ENCODE measurements around the gene LRRC26. TPM values are rescaled to one million over a fixed set of nuclear protein-coding genes. Genes with fewer than 3 reads are reported as not detected.

Gene LRRC26
- total and polyA plus RNA-seq, 7 donors: 0.68 to 6.3 (median 1.3) TPM; not detected in 3

DNA sequence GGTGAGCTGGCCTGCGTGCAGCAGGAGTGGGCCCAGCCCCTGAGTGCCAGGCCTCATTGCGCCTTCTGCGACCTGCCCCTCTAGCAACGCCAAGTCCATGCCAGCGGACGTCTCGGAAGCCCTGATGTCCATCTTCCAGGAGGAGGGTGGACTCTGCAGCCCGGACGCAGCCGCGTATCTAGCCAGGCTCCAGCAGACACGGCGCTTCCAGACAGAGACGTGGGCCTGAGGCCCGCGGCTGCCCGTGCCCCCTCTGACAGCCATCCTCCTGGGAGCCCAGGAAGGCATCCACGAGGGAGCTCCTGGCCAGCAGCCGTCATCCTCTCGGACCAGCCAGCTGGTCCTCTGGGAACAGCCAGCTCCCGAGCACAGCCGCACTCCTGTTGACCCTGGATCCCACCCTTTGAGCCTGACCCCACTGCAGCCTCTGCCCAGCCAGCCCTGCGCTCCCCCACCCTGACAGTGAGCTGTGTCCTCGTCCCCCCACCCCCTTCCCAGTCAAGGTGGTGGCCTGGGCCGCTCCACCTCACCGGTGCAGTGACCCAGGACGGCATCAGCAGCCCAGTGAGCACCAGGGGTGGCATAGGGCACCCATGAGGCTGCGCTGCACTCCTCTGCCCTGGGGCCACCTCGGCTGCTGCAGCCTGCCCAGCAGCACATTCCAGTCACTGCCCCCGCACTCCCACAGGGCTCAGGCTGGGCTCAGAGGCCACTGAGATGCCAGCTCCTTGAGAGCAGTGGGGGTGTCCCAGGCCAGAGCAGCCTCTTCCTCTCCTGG lies 46.5 kb upstream of the LRRC26 start:
- Histone ChIP-seq H3K27me3 (no peaks in the 10 kb centered on the region), H3K9me3 (no peaks in the 10 kb centered on the region), H3K36me3 (peaks cover 0 to 15% (median 0%) of the 10 kb centered on the region in 4 donors), H3K4me3 (no peak overlapping the region), H3K27ac (no peak overlapping the region), H3K4me1 (peaks cover 0 to 11% (median 4%) of the 10 kb centered on the region in 4 donors)
- 92 to 95% methylated on average over 30 of the region's 30 CpGs for WGBS, 2 donors
- TF ChIP-seq POLR2A (IDR thresholded peaks at IDR 0.05): no peak
- no peak for DNase-seq
- intact Hi-C loops (cut with DNase I): no loop called here

DNA sequence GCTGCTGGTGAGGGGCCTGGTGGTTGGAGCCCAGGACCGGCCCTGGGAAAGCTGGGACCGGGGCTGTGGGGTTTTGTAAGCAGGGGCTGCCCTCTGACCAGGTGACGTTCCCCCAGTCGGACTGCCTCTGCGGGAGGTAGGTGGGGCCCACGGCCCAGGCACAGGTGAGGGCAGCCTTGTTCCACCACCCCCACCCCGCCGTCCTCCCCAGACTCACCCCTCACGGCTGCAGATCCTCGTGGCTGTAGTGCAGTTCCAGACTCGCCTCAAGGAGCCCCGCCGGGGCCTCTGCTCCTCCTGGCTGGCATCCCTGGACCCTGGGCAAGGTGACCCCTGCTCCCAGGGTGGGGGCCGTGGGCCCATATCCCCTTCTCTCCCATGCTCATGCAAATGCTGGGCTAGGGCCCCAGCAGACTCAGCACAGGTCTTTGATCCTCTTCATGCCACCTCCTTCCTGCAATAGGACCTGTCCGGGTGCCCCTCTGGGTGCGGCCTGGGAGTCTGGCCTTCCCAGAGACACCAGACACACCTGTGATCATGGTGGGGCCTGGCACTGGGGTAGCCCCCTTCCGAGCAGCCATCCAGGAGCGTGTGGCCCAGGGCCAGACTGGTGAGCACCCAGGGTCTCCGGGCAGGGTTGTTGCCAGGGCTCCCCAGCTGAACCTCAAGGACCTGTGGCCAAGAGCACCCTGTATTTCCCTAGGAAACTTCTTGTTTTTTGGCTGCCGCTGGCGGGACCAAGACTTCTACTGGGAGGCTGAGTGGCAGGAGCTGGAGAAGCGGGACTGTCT lies 45.5 kb upstream of the LRRC26 start:
- H3K36me3 ChIP-seq: peaks cover 0 to 15% (median 0%) of the 10 kb centered on the region in 4 donors
- intact Hi-C loops (cut with DNase I): no loop called here
- no peak overlapping the region for H3K27ac ChIP-seq
- TF ChIP-seq POLR2A (IDR thresholded peaks at IDR 0.05) (no peak), POLR2AphosphoS5 (IDR thresholded peaks at IDR 0.05) (no peak), EP300 (IDR thresholded peaks at IDR 0.05) (no peak)
- TF ChIP-seq, protein P1, sequence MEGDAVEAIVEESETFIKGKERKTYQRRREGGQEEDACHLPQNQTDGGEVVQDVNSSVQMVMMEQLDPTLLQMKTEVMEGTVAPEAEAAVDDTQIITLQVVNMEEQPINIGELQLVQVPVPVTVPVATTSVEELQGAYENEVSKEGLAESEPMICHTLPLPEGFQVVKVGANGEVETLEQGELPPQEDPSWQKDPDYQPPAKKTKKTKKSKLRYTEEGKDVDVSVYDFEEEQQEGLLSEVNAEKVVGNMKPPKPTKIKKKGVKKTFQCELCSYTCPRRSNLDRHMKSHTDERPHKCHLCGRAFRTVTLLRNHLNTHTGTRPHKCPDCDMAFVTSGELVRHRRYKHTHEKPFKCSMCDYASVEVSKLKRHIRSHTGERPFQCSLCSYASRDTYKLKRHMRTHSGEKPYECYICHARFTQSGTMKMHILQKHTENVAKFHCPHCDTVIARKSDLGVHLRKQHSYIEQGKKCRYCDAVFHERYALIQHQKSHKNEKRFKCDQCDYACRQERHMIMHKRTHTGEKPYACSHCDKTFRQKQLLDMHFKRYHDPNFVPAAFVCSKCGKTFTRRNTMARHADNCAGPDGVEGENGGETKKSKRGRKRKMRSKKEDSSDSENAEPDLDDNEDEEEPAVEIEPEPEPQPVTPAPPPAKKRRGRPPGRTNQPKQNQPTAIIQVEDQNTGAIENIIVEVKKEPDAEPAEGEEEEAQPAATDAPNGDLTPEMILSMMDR (IDR thresholded peaks at IDR 0.05): no peak
- peaks cover 0 to 5% (median 0%) of the 10 kb centered on the region in 4 donors for H3K4me1 ChIP-seq
- no peak overlapping the region for H3K4me3 ChIP-seq
- H3K27me3 ChIP-seq: no peaks in the 10 kb centered on the region
- 93 to 96% methylated on average over 22 of the region's 22 CpGs for WGBS, 2 donors
- no peaks in the 10 kb centered on the region for H3K9me3 ChIP-seq
- DNase-seq: no peak

DNA sequence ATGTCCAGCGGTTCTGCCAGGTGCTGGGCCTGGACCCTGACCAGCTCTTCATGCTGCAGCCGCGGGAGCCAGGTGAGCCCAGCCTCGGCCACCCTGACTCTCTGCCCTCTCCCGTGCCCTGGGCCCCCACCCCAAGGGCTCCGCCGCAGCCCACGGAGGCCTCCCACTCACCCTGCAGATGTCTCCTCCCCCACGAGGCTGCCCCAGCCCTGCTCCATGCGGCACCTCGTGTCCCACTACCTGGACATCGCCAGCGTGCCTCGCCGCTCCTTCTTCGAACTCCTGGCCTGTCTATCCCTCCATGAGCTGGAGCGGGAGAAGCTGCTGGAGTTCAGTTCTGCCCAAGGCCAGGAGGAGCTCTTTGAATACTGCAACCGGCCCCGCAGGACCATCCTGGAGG lies 44.8 kb upstream of the LRRC26 start:
- WGBS, 2 donors: 95% methylated on average over 19 of the region's 19 CpGs
- intact Hi-C loops (cut with DNase I): no loop called here
- Histone ChIP-seq H3K4me3 (no peak overlapping the region), H3K4me1 (peaks cover 0 to 5% (median 0%) of the 10 kb centered on the region in 4 donors), H3K27me3 (no peaks in the 10 kb centered on the region), H3K36me3 (peaks cover 0 to 16% (median 0%) of the 10 kb centered on the region in 4 donors), H3K9me3 (no peaks in the 10 kb centered on the region), H3K27ac (no peak overlapping the region)
- DNase-seq: no peak
- TF ChIP-seq POLR2A (IDR thresholded peaks at IDR 0.05) (no peak), EP300 (IDR thresholded peaks at IDR 0.05) (no peak), POLR2AphosphoS5 (IDR thresholded peaks at IDR 0.05) (no peak)
- TF ChIP-seq, protein P1 (IDR thresholded peaks at IDR 0.05): no peak

DNA sequence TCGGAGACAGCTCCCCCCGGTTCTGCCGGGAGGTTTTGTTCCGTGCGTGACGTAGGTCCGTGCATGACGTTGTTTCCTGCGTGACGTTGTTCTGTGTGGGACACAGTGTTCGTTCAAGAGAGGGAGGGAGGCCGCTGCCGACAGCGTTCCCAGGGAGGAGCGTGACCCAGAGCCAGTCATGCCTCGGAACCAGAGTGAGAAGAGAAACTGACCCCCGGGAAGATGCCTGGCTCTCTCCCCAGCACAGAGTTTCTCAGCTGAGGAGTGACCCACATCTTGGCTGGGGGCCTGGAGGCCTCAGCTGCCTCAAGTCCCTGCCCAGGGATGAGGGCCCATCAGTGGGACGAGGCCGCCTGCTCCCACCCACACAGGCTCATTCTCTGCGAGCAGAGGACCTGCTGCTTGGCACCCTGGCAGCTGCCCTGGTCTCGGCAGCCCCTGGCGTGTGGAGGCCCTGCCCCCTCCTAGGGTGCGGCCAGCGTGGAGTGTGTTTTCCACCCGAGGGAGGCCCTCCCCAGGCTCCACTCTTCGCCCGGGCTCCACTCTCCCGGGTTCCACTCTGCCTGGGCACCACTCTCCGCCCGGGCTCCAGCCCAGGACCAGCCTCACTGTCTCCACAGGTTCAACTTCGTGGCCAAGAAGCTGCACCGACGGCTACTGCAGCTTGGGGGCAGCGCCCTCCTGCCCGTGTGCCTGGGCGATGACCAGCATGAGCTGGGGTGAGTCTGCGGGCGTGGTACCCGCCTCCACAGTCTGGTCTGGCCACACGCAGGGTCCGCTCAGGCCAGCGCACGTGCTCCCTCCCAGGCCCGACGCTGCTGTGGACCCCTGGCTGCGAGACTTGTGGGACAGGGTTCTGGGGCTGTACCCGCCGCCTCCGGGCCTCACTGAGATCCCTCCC lies 43.6 kb upstream of the LRRC26 start:
- 88 to 93% methylated on average over 49 of the region's 49 CpGs for WGBS, 2 donors

More for the DNA sequence above, 43.6 kb upstream of the LRRC26 start:
- no peaks in the 10 kb centered on the region for H3K9me3 ChIP-seq
- peaks cover 0 to 5% (median 0%) of the 10 kb centered on the region in 4 donors for H3K4me1 ChIP-seq
- H3K36me3 ChIP-seq: peaks cover 0 to 20% (median 0%) of the 10 kb centered on the region in 4 donors
- intact Hi-C loops (cut with DNase I): no loop called here
- TF ChIP-seq, protein P1 (IDR thresholded peaks at IDR 0.05): no peak
- no peak for TF ChIP-seq EP300 (IDR thresholded peaks at IDR 0.05)
- no peak for TF ChIP-seq POLR2AphosphoS5 (IDR thresholded peaks at IDR 0.05)
- no peak overlapping the region for H3K27ac ChIP-seq
- DNase-seq: no peak
- no peaks in the 10 kb centered on the region for H3K27me3 ChIP-seq
- no peak overlapping the region for H3K4me3 ChIP-seq

Data from sigmoid colon (tissue), 7 donors.